ENCODE results near the gene TIGAR. TPM values are rescaled to one million over a fixed set of nuclear protein-coding genes. Genes with fewer than 3 reads are reported as not detected.
A peak's percentile ranks its signal among the peaks of the same experiment; 100 is the strongest.

Gene TIGAR
- polyA plus RNA-seq, 1 donor from 2014 or later, result 10.0 TPM

DNA sequence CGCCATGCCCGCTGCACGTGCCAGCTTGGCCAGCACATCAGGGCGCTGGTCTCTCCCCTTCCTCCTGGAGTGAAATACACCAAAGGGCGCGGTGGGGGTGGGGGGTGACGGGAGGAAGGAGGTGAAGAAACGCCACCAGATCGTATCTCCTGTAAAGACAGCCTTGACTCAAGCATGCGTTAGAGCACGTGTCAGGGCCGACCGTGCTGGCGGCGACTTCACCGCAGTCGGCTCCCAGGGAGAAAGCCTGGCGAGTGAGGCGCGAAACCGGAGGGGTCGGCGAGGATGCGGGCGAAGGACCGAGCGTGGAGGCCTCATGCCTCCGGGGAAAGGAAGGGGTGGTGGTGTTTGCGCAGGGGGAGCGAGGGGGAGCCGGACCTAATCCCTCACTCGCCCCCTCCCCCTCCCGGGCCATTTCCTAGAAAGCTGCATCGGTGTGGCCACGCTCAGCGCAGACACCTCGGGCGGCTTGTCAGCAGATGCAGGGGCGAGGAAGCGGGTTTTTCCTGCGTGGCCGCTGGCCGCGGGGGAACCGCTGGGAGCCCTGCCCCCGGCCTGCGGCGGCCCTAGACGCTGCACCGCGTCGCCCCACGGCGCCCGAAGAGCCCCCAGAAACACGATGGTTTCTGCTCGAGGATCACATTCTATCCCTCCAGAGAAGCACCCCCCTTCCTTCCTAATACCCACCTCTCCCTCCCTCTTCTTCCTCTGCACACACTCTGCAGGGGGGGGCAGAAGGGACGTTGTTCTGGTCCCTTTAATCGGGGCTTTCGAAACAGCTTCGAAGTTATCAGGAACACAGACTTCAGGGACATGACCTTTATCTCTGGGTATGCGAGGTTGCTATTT lies 48.4 kb upstream of the TIGAR start:
- peaks cover 80% of the 10 kb centered on the region for H3K27me3 ChIP-seq (ENCODE audit: insufficient read depth, low read depth, low read length)
- peak overlapping the region; percentile 82 for H3K9ac ChIP-seq (ENCODE audit: low read length)
- no peaks in the 10 kb centered on the region for H3K36me3 ChIP-seq (ENCODE audit: insufficient read depth, low read length)
- H3K27ac ChIP-seq (ENCODE audit: low read length), result peak overlapping the region; percentile 37
- H2AFZ ChIP-seq (ENCODE audit: low read depth, low read length), result no peak overlapping the region
- peaks cover 6% of the 10 kb centered on the region for H3F3A ChIP-seq (ENCODE audit: insufficient read depth, low read length, poor library complexity, severe bottlenecking)
- H3K9me2 ChIP-seq (ENCODE audit: insufficient read depth, low read length), result no peaks in the 10 kb centered on the region
- no peaks in the 10 kb centered on the region for H4K20me1 ChIP-seq (ENCODE audit: insufficient read depth)
- peaks cover 34% of the 10 kb centered on the region for H3K79me2 ChIP-seq (replicated peaks; ENCODE audit: insufficient read depth, low read length)
- H3K9me3 ChIP-seq (ENCODE audit: low read length), result no peaks in the 10 kb centered on the region
- TF ChIP-seq EZH2 (IDR thresholded peaks at IDR 0.05; ENCODE audit: borderline replicate concordance, insufficient read depth, low read length, poor library complexity, severe bottlenecking) (no peak), TAF1 (IDR thresholded peaks at IDR 0.05; ENCODE audit: low read depth) (no peak), SMC3 (conservative IDR thresholded peaks at IDR 0.05; ENCODE audit: poor library complexity) (no peak), POLR2AphosphoS5 (IDR thresholded peaks at IDR 0.05) (no peak), EP300 (conservative IDR thresholded peaks at IDR 0.05; ENCODE audit: poor library complexity, severe bottlenecking) (no peak), MXI1 (conservative IDR thresholded peaks at IDR 0.05; ENCODE audit: poor library complexity, severe bottlenecking) (peak; percentile 81)
- TF ChIP-seq, protein P1, sequence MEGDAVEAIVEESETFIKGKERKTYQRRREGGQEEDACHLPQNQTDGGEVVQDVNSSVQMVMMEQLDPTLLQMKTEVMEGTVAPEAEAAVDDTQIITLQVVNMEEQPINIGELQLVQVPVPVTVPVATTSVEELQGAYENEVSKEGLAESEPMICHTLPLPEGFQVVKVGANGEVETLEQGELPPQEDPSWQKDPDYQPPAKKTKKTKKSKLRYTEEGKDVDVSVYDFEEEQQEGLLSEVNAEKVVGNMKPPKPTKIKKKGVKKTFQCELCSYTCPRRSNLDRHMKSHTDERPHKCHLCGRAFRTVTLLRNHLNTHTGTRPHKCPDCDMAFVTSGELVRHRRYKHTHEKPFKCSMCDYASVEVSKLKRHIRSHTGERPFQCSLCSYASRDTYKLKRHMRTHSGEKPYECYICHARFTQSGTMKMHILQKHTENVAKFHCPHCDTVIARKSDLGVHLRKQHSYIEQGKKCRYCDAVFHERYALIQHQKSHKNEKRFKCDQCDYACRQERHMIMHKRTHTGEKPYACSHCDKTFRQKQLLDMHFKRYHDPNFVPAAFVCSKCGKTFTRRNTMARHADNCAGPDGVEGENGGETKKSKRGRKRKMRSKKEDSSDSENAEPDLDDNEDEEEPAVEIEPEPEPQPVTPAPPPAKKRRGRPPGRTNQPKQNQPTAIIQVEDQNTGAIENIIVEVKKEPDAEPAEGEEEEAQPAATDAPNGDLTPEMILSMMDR (IDR thresholded peaks at IDR 0.05; ENCODE audit: poor library complexity, severe bottlenecking), result no peak
- TF ChIP-seq, protein P2, sequence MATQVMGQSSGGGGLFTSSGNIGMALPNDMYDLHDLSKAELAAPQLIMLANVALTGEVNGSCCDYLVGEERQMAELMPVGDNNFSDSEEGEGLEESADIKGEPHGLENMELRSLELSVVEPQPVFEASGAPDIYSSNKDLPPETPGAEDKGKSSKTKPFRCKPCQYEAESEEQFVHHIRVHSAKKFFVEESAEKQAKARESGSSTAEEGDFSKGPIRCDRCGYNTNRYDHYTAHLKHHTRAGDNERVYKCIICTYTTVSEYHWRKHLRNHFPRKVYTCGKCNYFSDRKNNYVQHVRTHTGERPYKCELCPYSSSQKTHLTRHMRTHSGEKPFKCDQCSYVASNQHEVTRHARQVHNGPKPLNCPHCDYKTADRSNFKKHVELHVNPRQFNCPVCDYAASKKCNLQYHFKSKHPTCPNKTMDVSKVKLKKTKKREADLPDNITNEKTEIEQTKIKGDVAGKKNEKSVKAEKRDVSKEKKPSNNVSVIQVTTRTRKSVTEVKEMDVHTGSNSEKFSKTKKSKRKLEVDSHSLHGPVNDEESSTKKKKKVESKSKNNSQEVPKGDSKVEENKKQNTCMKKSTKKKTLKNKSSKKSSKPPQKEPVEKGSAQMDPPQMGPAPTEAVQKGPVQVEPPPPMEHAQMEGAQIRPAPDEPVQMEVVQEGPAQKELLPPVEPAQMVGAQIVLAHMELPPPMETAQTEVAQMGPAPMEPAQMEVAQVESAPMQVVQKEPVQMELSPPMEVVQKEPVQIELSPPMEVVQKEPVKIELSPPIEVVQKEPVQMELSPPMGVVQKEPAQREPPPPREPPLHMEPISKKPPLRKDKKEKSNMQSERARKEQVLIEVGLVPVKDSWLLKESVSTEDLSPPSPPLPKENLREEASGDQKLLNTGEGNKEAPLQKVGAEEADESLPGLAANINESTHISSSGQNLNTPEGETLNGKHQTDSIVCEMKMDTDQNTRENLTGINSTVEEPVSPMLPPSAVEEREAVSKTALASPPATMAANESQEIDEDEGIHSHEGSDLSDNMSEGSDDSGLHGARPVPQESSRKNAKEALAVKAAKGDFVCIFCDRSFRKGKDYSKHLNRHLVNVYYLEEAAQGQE (IDR thresholded peaks at IDR 0.05; ENCODE audit: borderline replicate concordance), result no peak
- H3K4me3 ChIP-seq (ENCODE audit: low read length), result peak overlapping the region; percentile 90
- H3K4me2 ChIP-seq (ENCODE audit: low read length), result peak overlapping the region; percentile 96

DNA sequence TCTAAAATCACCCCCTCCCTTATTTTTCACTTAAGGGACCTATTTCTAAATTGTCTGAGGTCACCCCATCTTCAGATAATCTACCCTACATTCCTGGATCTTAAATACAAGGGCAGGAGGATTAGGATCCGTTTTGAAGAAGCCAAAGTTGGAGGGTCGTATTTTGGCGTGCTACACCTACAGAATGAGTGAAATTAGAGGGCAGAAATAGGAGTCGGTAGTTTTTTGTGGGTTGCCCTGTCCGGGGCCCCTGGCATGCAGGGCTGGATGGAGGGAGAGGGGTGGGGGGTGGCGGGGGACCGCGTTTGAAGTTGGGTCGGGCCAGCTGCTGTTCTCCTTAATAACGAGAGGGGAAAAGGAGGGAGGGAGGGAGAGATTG lies 47.8 kb upstream of the TIGAR start:
- no peak for TF ChIP-seq EP300 (conservative IDR thresholded peaks at IDR 0.05; ENCODE audit: poor library complexity, severe bottlenecking)
- TF ChIP-seq EZH2 (IDR thresholded peaks at IDR 0.05; ENCODE audit: borderline replicate concordance, insufficient read depth, low read length, poor library complexity, severe bottlenecking), result no peak
- TF ChIP-seq, protein P2 (IDR thresholded peaks at IDR 0.05; ENCODE audit: borderline replicate concordance), result no peak
- TF ChIP-seq TAF1 (IDR thresholded peaks at IDR 0.05; ENCODE audit: low read depth), result no peak
- TF ChIP-seq MXI1 (conservative IDR thresholded peaks at IDR 0.05; ENCODE audit: poor library complexity, severe bottlenecking), result no peak
- TF ChIP-seq SMC3 (conservative IDR thresholded peaks at IDR 0.05; ENCODE audit: poor library complexity), result no peak
- Histone ChIP-seq H4K20me1 (ENCODE audit: insufficient read depth) (no peaks in the 10 kb centered on the region), H3F3A (ENCODE audit: insufficient read depth, low read length, poor library complexity, severe bottlenecking) (peaks cover 6% of the 10 kb centered on the region), H3K79me2 (replicated peaks; ENCODE audit: insufficient read depth, low read length) (peaks cover 40% of the 10 kb centered on the region), H3K9me2 (ENCODE audit: insufficient read depth, low read length) (no peaks in the 10 kb centered on the region), H3K9ac (ENCODE audit: low read length) (peak overlapping the region; percentile 82), H2AFZ (ENCODE audit: low read depth, low read length) (no peak overlapping the region), H3K36me3 (ENCODE audit: insufficient read depth, low read length) (no peaks in the 10 kb centered on the region), H3K9me3 (ENCODE audit: low read length) (no peaks in the 10 kb centered on the region), H3K27me3 (ENCODE audit: insufficient read depth, low read depth, low read length) (peaks cover 74% of the 10 kb centered on the region), H3K4me2 (ENCODE audit: low read length) (peak overlapping the region; percentile 96), H3K27ac (ENCODE audit: low read length) (no peak overlapping the region), H3K4me3 (ENCODE audit: low read length) (peak overlapping the region; percentile 90)
